ENCODE results near the gene CACNA2D3. TPM values are rescaled to one million over a fixed set of nuclear protein-coding genes. Genes with fewer than 3 reads are reported as not detected.

Gene CACNA2D3
- total RNA-seq, 4 donors from 2014 or later, result 0.94 to 3.6 (median 2.1) TPM

GRCh38 chr3:54376939-54377578 is 254.7 kb downstream of the CACNA2D3 start:
- TF ChIP-seq CTCF (IDR thresholded peaks at IDR 0.05; ENCODE audit: low read depth), result no peak

GRCh38 chr3:54378184-54378583 is 255.8 kb downstream of the CACNA2D3 start:
- no peak for TF ChIP-seq CTCF (IDR thresholded peaks at IDR 0.05; ENCODE audit: low read depth)

GRCh38 chr3:54384279-54384678 is 261.9 kb downstream of the CACNA2D3 start:
- TF ChIP-seq CTCF (IDR thresholded peaks at IDR 0.05; ENCODE audit: low read depth), result no peak

GRCh38 chr3:54390582-54390981 is 268.2 kb downstream of the CACNA2D3 start:
- TF ChIP-seq CTCF (IDR thresholded peaks at IDR 0.05; ENCODE audit: low read depth), result no peak

- TF ChIP-seq CTCF (IDR thresholded peaks at IDR 0.05; ENCODE audit: low read depth), result no peak
These were observed 270.8 kb downstream of the CACNA2D3 start for GRCh38 chr3:54393150-54393549.

- TF ChIP-seq CTCF (IDR thresholded peaks at IDR 0.05; ENCODE audit: low read depth), result no peak
These were observed 286.0 kb downstream of the CACNA2D3 start for GRCh38 chr3:54408328-54408727.

GRCh38 chr3:54421943-54422342 is 299.6 kb downstream of the CACNA2D3 start:
- no peak for TF ChIP-seq CTCF (IDR thresholded peaks at IDR 0.05; ENCODE audit: low read depth)
